ENCODE data around the gene INPP5D. TPM values are rescaled to one million over a fixed set of nuclear protein-coding genes. Genes with fewer than 3 reads are reported as not detected.
A peak's percentile ranks its signal among the peaks of the same experiment; 100 is the strongest.

INPP5D gene
- total and polyA plus RNA-seq, 4 experiments from 2014 or later = 29.6 to 127 (median 121) TPM

DNA sequence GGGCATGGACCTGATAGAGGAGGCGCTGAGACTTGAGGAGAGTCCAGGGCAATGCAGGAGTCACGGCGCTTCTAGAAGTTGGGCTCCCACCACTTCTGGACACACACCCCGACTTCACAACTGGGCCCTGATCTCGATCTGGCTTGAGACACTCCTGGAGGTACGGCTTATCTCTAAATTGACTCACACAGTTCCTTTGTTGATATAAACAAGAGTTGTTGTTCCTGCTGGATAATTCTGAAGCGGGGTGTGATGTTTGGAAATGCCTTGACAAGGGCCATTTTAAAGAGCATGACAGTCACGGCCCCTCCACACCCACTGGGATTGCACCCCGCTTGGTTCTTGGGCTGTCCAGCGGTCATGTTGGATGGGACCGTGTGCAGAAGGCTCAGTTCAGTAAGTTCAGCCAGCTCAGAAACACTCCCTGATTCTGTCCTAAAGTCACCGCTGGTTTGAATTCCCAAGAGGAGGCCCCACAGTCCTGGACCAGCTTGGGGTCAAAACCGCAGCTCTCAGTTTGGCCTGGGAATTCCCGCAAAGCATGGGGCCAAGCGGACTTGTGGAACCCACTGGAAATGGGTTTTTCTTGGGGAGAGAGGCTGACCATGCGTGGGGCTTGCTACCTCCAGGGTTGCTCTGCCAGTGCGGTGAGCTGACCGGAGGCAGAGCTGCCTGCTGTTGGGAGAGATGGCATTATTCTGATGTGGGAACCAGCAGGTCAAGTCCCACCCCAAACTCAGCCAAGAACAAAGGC is 37.0 kb upstream of the INPP5D start:
- Mint-ChIP-seq H3K27me3 (no peaks in the 10 kb centered on the region), H3K4me1 (no peaks in the 10 kb centered on the region), H3K36me3 (no peaks in the 10 kb centered on the region), H3K27ac (no peak overlapping the region), H3K9me3 (peaks cover 0 to 3% (median 0%) of the 10 kb centered on the region in 8 donors), H3K4me3 (no peak overlapping the region)
- Histone ChIP-seq H3K9me3 (ENCODE audit: control insufficient read depth in 1 of 2, low read length in 2 of 2) (no peaks in the 10 kb centered on the region), H3K36me3 (ENCODE audit: insufficient read depth, low read length) (no peaks in the 10 kb centered on the region), H3K27me3 (ENCODE audit: insufficient read depth, low read length) (no peaks in the 10 kb centered on the region), H3K27ac (ENCODE audit: low read depth, low read length) (no peak overlapping the region), H3K4me3 (ENCODE audit: low read length in 2 of 2) (no peak overlapping the region), H3K4me1 (ENCODE audit: insufficient read depth, low read length) (no peaks in the 10 kb centered on the region)
- CTCF ChIA-PET (ENCODE audit: partially characterized antibody) = no interaction called here
- DNase-seq = no peak
- intact Hi-C loops (cut with micrococcal nuclease) = no loop called here
- POLR2A ChIA-PET (ENCODE audit: partially characterized antibody) = no interaction called here

DNA sequence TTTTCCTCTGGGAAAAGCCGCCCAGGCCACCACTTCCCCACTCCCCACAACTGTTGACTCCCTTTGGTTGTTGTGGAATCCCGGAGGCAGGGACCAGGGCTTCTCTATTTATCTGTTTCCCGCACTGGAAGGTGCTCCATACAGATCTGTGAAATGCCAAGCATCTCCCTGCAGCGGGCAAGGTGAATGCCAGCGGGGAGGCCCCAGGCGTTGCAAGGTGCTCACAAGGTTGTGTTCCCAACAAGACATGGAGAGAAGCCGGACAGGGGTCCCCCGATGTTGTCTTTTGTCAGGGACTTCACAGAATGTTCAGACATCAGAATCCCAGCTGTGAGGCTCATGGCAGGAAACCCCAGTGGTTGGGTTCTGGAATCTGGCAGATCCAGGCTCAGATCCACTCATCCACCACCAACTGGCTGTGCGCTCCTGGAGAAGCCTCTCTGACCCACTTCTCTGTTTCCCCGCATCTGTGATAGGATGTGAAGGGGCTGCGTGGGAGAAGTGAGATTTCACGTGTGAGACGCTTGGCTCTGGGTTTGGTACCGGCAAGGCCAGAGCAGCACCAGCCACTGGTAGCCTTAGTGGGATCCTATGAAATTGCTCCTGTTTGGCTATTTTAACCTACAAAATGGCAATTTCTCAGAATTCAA is 36.3 kb upstream of the INPP5D start:
- Histone ChIP-seq H3K27ac (ENCODE audit: low read depth, low read length) (no peak overlapping the region), H3K4me3 (ENCODE audit: low read length in 2 of 2) (no peak overlapping the region), H3K9me3 (ENCODE audit: control insufficient read depth in 1 of 2, low read length in 2 of 2) (no peaks in the 10 kb centered on the region), H3K4me1 (ENCODE audit: insufficient read depth, low read length) (no peaks in the 10 kb centered on the region), H3K36me3 (ENCODE audit: insufficient read depth, low read length) (no peaks in the 10 kb centered on the region), H3K27me3 (ENCODE audit: insufficient read depth, low read length) (no peaks in the 10 kb centered on the region)
- no peaks in the 10 kb centered on the region for H3K4me1 Mint-ChIP-seq
- H3K36me3 Mint-ChIP-seq = no peaks in the 10 kb centered on the region
- ChIA-PET CTCF (ENCODE audit: partially characterized antibody) (no interaction called here), POLR2A (ENCODE audit: partially characterized antibody) (no interaction called here)
- H3K4me3 Mint-ChIP-seq = no peak overlapping the region
- no peaks in the 10 kb centered on the region for H3K9me3 Mint-ChIP-seq
- no peak overlapping the region for H3K27ac Mint-ChIP-seq
- no peaks in the 10 kb centered on the region for H3K27me3 Mint-ChIP-seq
- intact Hi-C loops (cut with micrococcal nuclease) = no loop called here
- DNase-seq = no peak

DNA sequence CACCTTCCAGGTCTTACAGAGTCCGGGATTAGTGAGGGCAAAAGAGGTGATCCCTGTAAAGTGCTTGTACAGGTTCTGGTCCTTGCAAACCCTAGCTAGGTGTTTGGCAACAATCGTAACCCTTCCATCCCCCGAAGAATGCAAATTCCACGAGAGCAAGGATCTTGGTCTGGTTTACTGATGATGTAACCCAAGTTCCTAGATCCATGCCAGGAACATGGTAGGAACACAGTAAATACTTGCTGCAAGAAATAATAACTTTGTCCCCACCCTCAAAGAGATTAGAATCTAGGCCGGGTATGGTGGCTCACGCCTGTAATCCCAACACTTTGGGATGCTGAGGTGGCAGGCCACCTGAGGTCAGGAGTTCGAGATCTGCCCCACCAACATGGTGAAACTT is 34.4 kb upstream of the INPP5D start:
- no peak overlapping the region for H3K27ac ChIP-seq (ENCODE audit: low read depth, low read length)
- H3K4me1 ChIP-seq (ENCODE audit: insufficient read depth, low read length) = no peaks in the 10 kb centered on the region
- Mint-ChIP-seq H3K36me3 (no peaks in the 10 kb centered on the region), H3K4me1 (no peaks in the 10 kb centered on the region), H3K27ac (no peak overlapping the region), H3K4me3 (no peak overlapping the region), H3K27me3 (no peaks in the 10 kb centered on the region), H3K9me3 (no peaks in the 10 kb centered on the region)
- H3K9me3 ChIP-seq (ENCODE audit: control insufficient read depth in 1 of 2, low read length in 2 of 2) = no peaks in the 10 kb centered on the region
- H3K36me3 ChIP-seq (ENCODE audit: insufficient read depth, low read length) = no peaks in the 10 kb centered on the region
- ChIA-PET POLR2A (ENCODE audit: partially characterized antibody) (no interaction called here), CTCF (ENCODE audit: partially characterized antibody) (no interaction called here)
- H3K4me3 ChIP-seq (ENCODE audit: low read length in 2 of 2) = no peak overlapping the region
- intact Hi-C loops (cut with micrococcal nuclease) = no loop called here
- H3K27me3 ChIP-seq (ENCODE audit: insufficient read depth, low read length) = no peaks in the 10 kb centered on the region
- DNase-seq = no peak

DNA sequence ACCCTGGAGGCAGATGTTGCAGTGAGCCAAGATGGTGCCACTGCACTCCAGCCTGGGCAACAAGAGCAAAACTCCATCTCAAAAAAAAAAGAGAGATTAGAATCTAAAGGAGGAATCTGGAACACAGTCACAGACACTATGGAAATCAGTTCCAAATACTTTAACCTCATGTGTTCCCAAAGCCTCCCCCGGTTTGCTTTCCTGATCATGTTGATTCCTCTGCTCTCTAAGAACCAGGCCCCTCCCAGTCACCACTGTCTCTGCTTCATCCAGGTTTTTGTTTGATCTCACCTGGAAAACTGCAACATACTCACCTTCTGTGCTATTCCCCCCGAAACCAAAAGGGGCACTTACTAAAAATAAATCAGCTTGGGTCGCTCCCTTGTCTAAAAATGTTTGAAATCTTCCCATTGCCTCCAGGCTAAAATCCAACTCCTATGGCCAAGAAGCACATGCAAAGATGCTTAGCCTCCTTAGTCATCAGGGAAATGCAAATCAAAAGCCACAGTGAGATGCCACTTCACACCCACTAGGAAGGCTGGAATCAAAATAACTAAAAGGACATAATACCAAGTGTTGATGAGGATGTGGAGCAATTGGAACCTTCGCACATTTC is 33.8 kb upstream of the INPP5D start:
- Histone ChIP-seq H3K9me3 (ENCODE audit: control insufficient read depth in 1 of 2, low read length in 2 of 2) (no peaks in the 10 kb centered on the region), H3K36me3 (ENCODE audit: insufficient read depth, low read length) (no peaks in the 10 kb centered on the region), H3K4me3 (ENCODE audit: low read length in 2 of 2) (no peak overlapping the region), H3K4me1 (ENCODE audit: insufficient read depth, low read length) (no peaks in the 10 kb centered on the region), H3K27ac (ENCODE audit: low read depth, low read length) (no peak overlapping the region), H3K27me3 (ENCODE audit: insufficient read depth, low read length) (no peaks in the 10 kb centered on the region)
- CTCF ChIA-PET (ENCODE audit: partially characterized antibody) = no interaction called here
- no peak for DNase-seq
- H3K27me3 Mint-ChIP-seq = no peaks in the 10 kb centered on the region
- POLR2A ChIA-PET (ENCODE audit: partially characterized antibody) = no interaction called here
- H3K4me1 Mint-ChIP-seq = no peaks in the 10 kb centered on the region
- no peak overlapping the region for H3K4me3 Mint-ChIP-seq
- H3K27ac Mint-ChIP-seq = no peak overlapping the region
- intact Hi-C loops (cut with micrococcal nuclease) = no loop called here
- H3K36me3 Mint-ChIP-seq = no peaks in the 10 kb centered on the region
- no peaks in the 10 kb centered on the region for H3K9me3 Mint-ChIP-seq

GRCh38 chr2:233029321-233029720 is 30.8 kb upstream of the INPP5D start:
- H3K4me3 ChIP-seq (ENCODE audit: low read length in 2 of 2) = no peak overlapping the region
- ChIA-PET POLR2A (ENCODE audit: partially characterized antibody) (interaction anchor here (1.4 kb wide), 1 partner anchor 31 kb away, joined by 4 read pairs; the partner anchor contains the start of gene INPP5D), CTCF (ENCODE audit: partially characterized antibody) (interaction anchor here (0.6 to 4.5 kb wide), 9 partner anchors 19 to 286 kb away, joined by 3 to 29 read pairs (median 4); partner anchors contain the start of gene INPP5D)
- Mint-ChIP-seq H3K9me3 (no peaks in the 10 kb centered on the region), H3K4me1 (no peaks in the 10 kb centered on the region), H3K27ac (peak overlapping the region in 1 of 7 donors; percentile 20), H3K36me3 (no peaks in the 10 kb centered on the region), H3K4me3 (no peak overlapping the region), H3K27me3 (no peaks in the 10 kb centered on the region)
- H3K36me3 ChIP-seq (ENCODE audit: insufficient read depth, low read length) = no peaks in the 10 kb centered on the region
- no peak for DNase-seq
- H3K27ac ChIP-seq (ENCODE audit: low read depth, low read length) = no peak overlapping the region
- no peaks in the 10 kb centered on the region for H3K4me1 ChIP-seq (ENCODE audit: insufficient read depth, low read length)
- intact Hi-C loops (cut with micrococcal nuclease) = no loop called here
- H3K9me3 ChIP-seq (ENCODE audit: control insufficient read depth in 1 of 2, low read length in 2 of 2) = no peaks in the 10 kb centered on the region
- H3K27me3 ChIP-seq (ENCODE audit: insufficient read depth, low read length) = no peaks in the 10 kb centered on the region

DNA sequence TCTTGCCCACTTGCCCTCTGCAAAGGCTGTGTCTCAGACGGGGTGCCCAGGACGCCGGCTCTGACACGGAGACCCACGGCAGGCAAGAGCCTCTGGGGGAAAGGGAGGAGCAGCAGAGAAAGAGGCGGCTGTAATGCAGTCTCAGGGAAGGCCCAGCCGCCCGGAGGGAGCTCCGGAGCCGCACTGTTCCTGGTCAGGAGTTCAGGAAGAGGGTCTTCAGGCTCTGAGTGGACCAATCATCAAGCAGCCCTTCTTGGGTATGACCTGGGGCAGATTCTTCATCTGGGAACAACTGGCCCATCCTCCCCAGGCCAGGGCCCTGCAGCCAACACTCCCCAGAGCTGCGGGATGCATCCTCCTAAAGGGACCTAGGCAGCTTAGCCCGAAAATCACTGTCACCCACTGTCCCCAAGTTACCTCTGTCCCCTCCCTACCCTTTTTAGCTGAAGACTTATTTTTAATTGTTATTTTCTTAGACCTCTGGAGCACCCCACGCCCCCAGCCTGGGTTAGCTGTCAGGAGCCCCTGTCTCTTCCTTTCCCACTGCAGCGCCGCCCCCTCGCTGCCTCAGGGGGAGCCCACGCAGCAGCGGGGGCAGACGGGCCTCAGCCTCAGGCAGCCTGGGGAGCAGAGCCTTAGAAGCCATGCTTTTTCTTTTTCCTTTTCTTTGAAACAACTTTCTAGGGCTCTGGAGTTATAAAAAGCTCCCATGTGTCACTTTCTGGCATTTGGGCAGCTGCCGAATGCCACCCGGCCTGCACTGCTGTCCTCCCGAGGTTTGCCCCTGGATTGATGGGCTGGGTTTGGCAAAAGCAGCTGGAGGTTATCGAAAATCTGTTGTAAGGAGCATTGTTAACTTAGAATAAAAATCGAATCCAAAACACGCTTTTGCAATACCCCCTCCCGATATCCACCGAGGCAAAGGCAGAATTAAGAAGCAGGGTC is 28.3 kb upstream of the INPP5D start:
- H3K27ac ChIP-seq (ENCODE audit: low read depth, low read length) = no peak overlapping the region
- H3K9me3 Mint-ChIP-seq = no peaks in the 10 kb centered on the region
- POLR2A ChIA-PET (ENCODE audit: partially characterized antibody) = no interaction called here
- no peak overlapping the region for H3K4me3 ChIP-seq (ENCODE audit: low read length in 2 of 2)
- no peaks in the 10 kb centered on the region for H3K36me3 ChIP-seq (ENCODE audit: insufficient read depth, low read length)
- H3K27me3 ChIP-seq (ENCODE audit: insufficient read depth, low read length) = no peaks in the 10 kb centered on the region
- no peaks in the 10 kb centered on the region for H3K4me1 Mint-ChIP-seq
- no peak overlapping the region for H3K4me3 Mint-ChIP-seq
- H3K36me3 Mint-ChIP-seq = no peaks in the 10 kb centered on the region
- intact Hi-C loops (cut with micrococcal nuclease) = no loop called here
- H3K9me3 ChIP-seq (ENCODE audit: control insufficient read depth in 1 of 2, low read length in 2 of 2) = no peaks in the 10 kb centered on the region
- no peaks in the 10 kb centered on the region for H3K4me1 ChIP-seq (ENCODE audit: insufficient read depth, low read length)
- H3K27me3 Mint-ChIP-seq = no peaks in the 10 kb centered on the region
- DNase-seq = no peak
- no peak overlapping the region for H3K27ac Mint-ChIP-seq
- CTCF ChIA-PET (ENCODE audit: partially characterized antibody) = interaction anchor here (4.5 kb wide), 1 partner anchor 21 kb away, joined by 29 read pairs; no protein-coding TSS in a partner anchor
